T-helper 2 cell (primary cell): Measurements from ENCODE around the gene KATNAL2.
A peak's percentile ranks its signal among the peaks of the same experiment; 100 is the strongest.
"Not testable (repeated sequence)": the region's sequence is repeated elsewhere in the genome, so short reads cannot be mapped to it uniquely, and the experiment has no call there.

ENCODE experiments used
- DNase-seq, 5 experiments: peaks; one replicate each; pipeline versions ENCODE4 v3.0.0 to v3.0.0-alpha.2; 2012 to 2022

KATNAL2 gene

GRCh38 chr18:47034591-47034990, 117.2 kb downstream of the KATNAL2 start:
- not testable (repeated sequence) for DNase-seq

GRCh38 chr18:47035156-47035671, 117.8 kb downstream of the KATNAL2 start, which contains the start of gene ELOA2:
Gene ELOA2 (minus strand): TSS chr18:47035621. CDS start chr18:47035264, 357 bp downstream.
- DNase-seq: no peak

GRCh38 chr18:47036298-47036874, 119.0 kb downstream of the KATNAL2 start:
- peak in 1 of 5 experiments; percentile 4 for DNase-seq

- no peak for DNase-seq
Measured at GRCh38 chr18:47036927-47037578, 119.7 kb downstream of the KATNAL2 start.

GRCh38 chr18:47040982-47041381, 123.6 kb downstream of the KATNAL2 start:
- DNase-seq: no peak

- DNase-seq: peak in 1 of 5 experiments; percentile 24
Measured at GRCh38 chr18:47050468-47050867, 133.1 kb downstream of the KATNAL2 start.

- no peak for DNase-seq
Measured at GRCh38 chr18:47054369-47054768, 137.0 kb downstream of the KATNAL2 start.

- no peak for DNase-seq
Measured at GRCh38 chr18:47062471-47062870, 145.1 kb downstream of the KATNAL2 start.

GRCh38 chr18:47063096-47063495, 145.7 kb downstream of the KATNAL2 start:
- DNase-seq: no peak

GRCh38 chr18:47067648-47068047, 150.2 kb downstream of the KATNAL2 start:
- DNase-seq: no peak

- DNase-seq: no peak
Measured at GRCh38 chr18:47075098-47075883, 157.9 kb downstream of the KATNAL2 start.

GRCh38 chr18:47077111-47077510, 159.7 kb downstream of the KATNAL2 start:
- DNase-seq: no peak

GRCh38 chr18:47080872-47081271, 163.5 kb downstream of the KATNAL2 start:
- DNase-seq: no peak

GRCh38 chr18:47081578-47081977, 164.2 kb downstream of the KATNAL2 start:
- no peak for DNase-seq

GRCh38 chr18:47087676-47088075, 170.3 kb downstream of the KATNAL2 start:
- DNase-seq: no peak

- DNase-seq: no peak
Measured at GRCh38 chr18:47095810-47096209, 178.4 kb downstream of the KATNAL2 start.

GRCh38 chr18:47100212-47100831, 182.9 kb downstream of the KATNAL2 start:
- DNase-seq: peak; percentile 7 to 50 (median 33)

- DNase-seq: no peak
Measured at GRCh38 chr18:47108373-47108772, 191.0 kb downstream of the KATNAL2 start.

GRCh38 chr18:47108998-47109405, 191.6 kb downstream of the KATNAL2 start:
- DNase-seq: no peak

- no peak for DNase-seq
Measured at GRCh38 chr18:47109720-47110119, 192.3 kb downstream of the KATNAL2 start.

- DNase-seq: no peak
Measured at GRCh38 chr18:47110492-47111274, 193.3 kb downstream of the KATNAL2 start.
